Skeletal muscle tissue (tissue), 4 donors: ENCODE measurements around the gene SEC16A. TPM values are rescaled to one million over a fixed set of nuclear protein-coding genes. Genes with fewer than 3 reads are reported as not detected.

Experiments
- H3K27ac ChIP-seq: one replicate; pipeline ENCODE4 v1.7.0; 2013; ENCODE audit warnings: mild to moderate bottlenecking, low read depth, low read length, inconsistent platforms
- H3K27me3 ChIP-seq, 3 donors: one replicate each; pipeline ENCODE4 v1.7.0; 2013; ENCODE audit warnings: low read length in 3 of 3; ENCODE audit not compliant: control insufficient read depth in 3 of 3, insufficient read depth in 3 of 3
- H3K36me3 ChIP-seq, 3 donors: one replicate each; pipeline ENCODE4 v1.7.0; 2013; ENCODE audit warnings: low read length in 3 of 3; ENCODE audit not compliant: control insufficient read depth in 3 of 3, insufficient read depth in 3 of 3
- H3K4me1 ChIP-seq, 3 donors: one replicate each; pipeline ENCODE4 v1.7.0; 2013; ENCODE audit warnings: low read length in 3 of 3, mild to moderate bottlenecking in 3 of 3; ENCODE audit not compliant: control insufficient read depth in 3 of 3, insufficient read depth in 3 of 3
- H3K4me3 ChIP-seq, 3 donors: one replicate each; pipeline ENCODE4 v1.7.0; 2013; ENCODE audit warnings: low read length in 3 of 3
- H3K9ac ChIP-seq, 3 donors: one replicate each; pipeline ENCODE4 v1.7.0; 2013; ENCODE audit warnings: low read length in 3 of 3, mild to moderate bottlenecking in 3 of 3, moderate library complexity in 2 of 3, low read depth in 1 of 3
- H3K9me3 ChIP-seq, 3 donors: one replicate each; pipeline ENCODE4 v1.7.0; 2013; ENCODE audit warnings: low read length in 3 of 3; ENCODE audit not compliant: control insufficient read depth in 3 of 3
- total RNA-seq: library from RNA; depleted of rRNA; stranded (reverse); fragments of >200 nt; gene quantifications from one replicate; pipeline ENCODE4 v1.2.3, GENCODE V29; 2014
- donor health status: Osteomylitis.

SEC16A gene
- total RNA-seq, result 14.1 TPM

GRCh38 chr9:136482793-136483588, at the start of gene SEC16A:
Gene SEC16A (minus strand): TSS chr9:136483040. CDS start chr9:136477615, 5,425 bp downstream.
- Histone ChIP-seq H3K27ac (peak within 1 kb of the TSS; percentile 100), H3K9me3 (no peaks in the 10 kb centered on the region), H3K4me3 (peak within 1 kb of the TSS; percentile 88 to 95 (median 88)), H3K9ac (peak within 1 kb of the TSS; percentile 92 to 98 (median 93)), H3K4me1 (peaks cover 22 to 32% (median 27%) of the 10 kb centered on the region in 3 donors), H3K36me3 (peaks cover 0 to 4% (median 1%) of the 10 kb centered on the region in 3 donors), H3K27me3 (peaks cover 5 to 8% (median 7%) of the 10 kb centered on the region in 3 donors)

- H3K4me3 ChIP-seq, result no peak overlapping the region
- peak overlapping the region; percentile 7 for H3K27ac ChIP-seq
- H3K4me1 ChIP-seq, result peaks cover 39 to 72% (median 72%) of the 10 kb centered on the region in 3 donors
- H3K9me3 ChIP-seq, result no peaks in the 10 kb centered on the region
- H3K36me3 ChIP-seq, result peaks cover 0 to 3% (median under 1%) of the 10 kb centered on the region in 3 donors
- H3K9ac ChIP-seq, result peak overlapping the region in 1 of 3 donors; percentile 1
- H3K27me3 ChIP-seq, result peaks cover 0 to 6% (median 4%) of the 10 kb centered on the region in 3 donors
Measured at GRCh38 chr9:136531904-136532798, 49.3 kb upstream of the SEC16A start.

- Histone ChIP-seq H3K4me3 (no peak overlapping the region), H3K9me3 (no peaks in the 10 kb centered on the region), H3K9ac (peak overlapping the region in 1 of 3 donors; percentile 8), H3K27me3 (peaks cover 0 to 6% (median 4%) of the 10 kb centered on the region in 3 donors), H3K27ac (no peak overlapping the region), H3K36me3 (no peaks in the 10 kb centered on the region), H3K4me1 (peaks cover 34 to 75% (median 72%) of the 10 kb centered on the region in 3 donors)
Measured at GRCh38 chr9:136531186-136531903, 48.5 kb upstream of the SEC16A start.

- peaks cover 38 to 79% (median 76%) of the 10 kb centered on the region in 3 donors for H3K4me1 ChIP-seq
- H3K9ac ChIP-seq, result no peak overlapping the region
- H3K27me3 ChIP-seq, result peaks cover 0 to 6% (median 4%) of the 10 kb centered on the region in 3 donors
- no peak overlapping the region for H3K4me3 ChIP-seq
- no peaks in the 10 kb centered on the region for H3K9me3 ChIP-seq
- peak overlapping the region; percentile 44 for H3K27ac ChIP-seq
- H3K36me3 ChIP-seq, result no peaks in the 10 kb centered on the region
Measured at GRCh38 chr9:136530461-136531089, 47.7 kb upstream of the SEC16A start.

- Histone ChIP-seq H3K4me1 (peaks cover 44 to 86% (median 80%) of the 10 kb centered on the region in 3 donors), H3K4me3 (no peak overlapping the region), H3K9me3 (no peaks in the 10 kb centered on the region)
Measured at GRCh38 chr9:136529516-136530460, 46.9 kb upstream of the SEC16A start.

GRCh38 chr9:136528716-136529341, 46.0 kb upstream of the SEC16A start:
- Histone ChIP-seq H3K36me3 (no peaks in the 10 kb centered on the region), H3K4me3 (no peak overlapping the region), H3K9ac (peak overlapping the region in 1 of 3 donors; percentile 16), H3K9me3 (no peaks in the 10 kb centered on the region), H3K27ac (peak overlapping the region; percentile 40), H3K27me3 (peaks cover 0 to 6% (median 4%) of the 10 kb centered on the region in 3 donors), H3K4me1 (peaks cover 39 to 87% (median 81%) of the 10 kb centered on the region in 3 donors)

More at GRCh38 chr9:136529516-136530460, 46.9 kb upstream of the SEC16A start:
- Histone ChIP-seq H3K36me3 (no peaks in the 10 kb centered on the region), H3K9ac (no peak overlapping the region), H3K27me3 (peaks cover 0 to 6% (median 4%) of the 10 kb centered on the region in 3 donors), H3K27ac (peak overlapping the region; percentile 40)

GRCh38 chr9:136527721-136528710, 45.2 kb upstream of the SEC16A start:
- peaks cover 39 to 89% (median 81%) of the 10 kb centered on the region in 3 donors for H3K4me1 ChIP-seq
- H3K27me3 ChIP-seq, result peaks cover 0 to 6% (median 4%) of the 10 kb centered on the region in 3 donors
- no peak overlapping the region for H3K27ac ChIP-seq
- no peaks in the 10 kb centered on the region for H3K9me3 ChIP-seq
- peaks cover 0 to 3% (median under 1%) of the 10 kb centered on the region in 3 donors for H3K36me3 ChIP-seq
- H3K4me3 ChIP-seq, result no peak overlapping the region
- peak overlapping the region in 2 of 3 donors; percentile 16 to 61 for H3K9ac ChIP-seq
